GM10248 (cell line): ENCODE results near the gene WNT7A.

ENCODE experiments used
- CTCF ChIA-PET: fragments of 300-600 bp; sonication (Branson Sonifier 250); formaldehyde crosslinking; extraction: SDS; loops from one replicate; lab custom pipeline; 2021; ENCODE audit warnings: antibody characterized with exemption; lab: Yijun Ruan, JAX
- POLR2A ChIA-PET: fragments of 350-650 bp; sonication (Branson Sonifier 250); formaldehyde crosslinking; extraction: SDS; loops from one replicate; lab custom pipeline; 2020; ENCODE audit warnings: antibody characterized with exemption; lab: Yijun Ruan, JAX
- DNase-seq: peaks from one replicate; pipeline ENCODE4 v3.0.0; 2012; ENCODE audit errors: extremely low spot score
- CTCF ChIP-seq: IDR thresholded peaks from 2 replicates; pipeline ENCODE4 v1.5.1; 2012; ENCODE audit warnings: mild to moderate bottlenecking, low read depth; ENCODE audit errors: extremely low read depth, missing control alignments, control extremely low read depth

WNT7A gene

GRCh38 chr3:13866041-13866965 is 13.6 kb downstream of the WNT7A start:
- no peak for DNase-seq

GRCh38 chr3:13865581-13865980 is 14.3 kb downstream of the WNT7A start:
- POLR2A ChIA-PET: no interaction called here
- TF ChIP-seq CTCF: no peak
- DNase-seq: no peak
- CTCF ChIA-PET: no interaction called here

More at GRCh38 chr3:13866041-13866965, 13.6 kb downstream of the WNT7A start:
- no peak for TF ChIP-seq CTCF
- CTCF ChIA-PET: no interaction called here
- POLR2A ChIA-PET: no interaction called here

- no peak for DNase-seq
- POLR2A ChIA-PET: no interaction called here
- TF ChIP-seq CTCF: no peak
- CTCF ChIA-PET: no interaction called here
Observed at GRCh38 chr3:13865106-13865505, 14.8 kb downstream of the WNT7A start.

- no peak for DNase-seq
- ChIA-PET POLR2A (no interaction called here), CTCF (no interaction called here)
- no peak for TF ChIP-seq CTCF
Observed at GRCh38 chr3:13863965-13864595, 15.8 kb downstream of the WNT7A start.

GRCh38 chr3:13863382-13863952 is 16.4 kb downstream of the WNT7A start:
- DNase-seq: no peak
- ChIA-PET POLR2A (no interaction called here), CTCF (no interaction called here)
- TF ChIP-seq CTCF: no peak

- CTCF ChIA-PET: interaction anchor here (1.2 kb wide), 1 partner anchor 9 kb away, joined by 6 read pairs; no protein-coding TSS in a partner anchor
- POLR2A ChIA-PET: no interaction called here
- no peak for TF ChIP-seq CTCF
- no peak for DNase-seq
Observed at GRCh38 chr3:13861461-13861860, 18.4 kb downstream of the WNT7A start.
